Prostate gland (tissue), 2 donors: ENCODE data around the gene PAM16.

Experiments used
- POLR2A ChIP-seq: fragments of 450-650 bp; IDR thresholded peaks from one replicate; pipeline ENCODE4 v1.6.1; 2016; ENCODE audit warnings: antibody characterized with exemption, mild to moderate bottlenecking
- POLR2AphosphoS5 ChIP-seq: sonication (generic); formaldehyde crosslinking; IDR thresholded peaks from one replicate; pipeline ENCODE4 v1.6.1; 2017; ENCODE audit warnings: antibody characterized with exemption
- TF ChIP-seq, protein P1 (sequence below), 4 experiments: fragments of 200-600 bp in 2 of 4; fragments of 450-650 bp in 2 of 4; sonication (generic) in 2 of 4; IDR thresholded peaks; 1 replicate in 3 of 4; 2 replicates in 1 of 4; pipeline ENCODE4 v1.5.1; 2016 to 2019; ENCODE audit warnings: antibody characterized with exemption in 4 of 4, mild to moderate bottlenecking in 2 of 4, moderate library complexity in 2 of 4

DNA sequence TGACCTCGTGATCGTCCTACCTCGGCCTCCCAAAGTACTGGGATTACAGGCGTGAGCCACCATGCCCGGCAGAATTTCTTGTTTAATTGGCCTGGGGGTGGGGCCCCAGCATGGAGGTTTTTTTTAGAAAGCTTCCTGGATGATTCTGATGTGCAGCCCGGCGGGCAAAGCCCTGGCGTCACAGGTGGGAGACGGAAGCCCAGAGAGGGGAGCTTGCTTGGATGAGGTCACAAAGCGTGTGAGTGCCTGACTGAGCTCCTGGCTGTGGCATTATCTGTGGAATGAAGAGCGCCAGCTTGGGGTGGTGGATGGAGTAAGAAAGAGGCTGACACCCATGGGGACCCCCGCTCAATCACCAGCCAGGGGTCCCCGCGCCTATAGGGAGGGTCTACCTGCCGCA is 24.6 kb upstream of the PAM16 start:
- TF ChIP-seq POLR2AphosphoS5: no peak
- TF ChIP-seq, protein P1, sequence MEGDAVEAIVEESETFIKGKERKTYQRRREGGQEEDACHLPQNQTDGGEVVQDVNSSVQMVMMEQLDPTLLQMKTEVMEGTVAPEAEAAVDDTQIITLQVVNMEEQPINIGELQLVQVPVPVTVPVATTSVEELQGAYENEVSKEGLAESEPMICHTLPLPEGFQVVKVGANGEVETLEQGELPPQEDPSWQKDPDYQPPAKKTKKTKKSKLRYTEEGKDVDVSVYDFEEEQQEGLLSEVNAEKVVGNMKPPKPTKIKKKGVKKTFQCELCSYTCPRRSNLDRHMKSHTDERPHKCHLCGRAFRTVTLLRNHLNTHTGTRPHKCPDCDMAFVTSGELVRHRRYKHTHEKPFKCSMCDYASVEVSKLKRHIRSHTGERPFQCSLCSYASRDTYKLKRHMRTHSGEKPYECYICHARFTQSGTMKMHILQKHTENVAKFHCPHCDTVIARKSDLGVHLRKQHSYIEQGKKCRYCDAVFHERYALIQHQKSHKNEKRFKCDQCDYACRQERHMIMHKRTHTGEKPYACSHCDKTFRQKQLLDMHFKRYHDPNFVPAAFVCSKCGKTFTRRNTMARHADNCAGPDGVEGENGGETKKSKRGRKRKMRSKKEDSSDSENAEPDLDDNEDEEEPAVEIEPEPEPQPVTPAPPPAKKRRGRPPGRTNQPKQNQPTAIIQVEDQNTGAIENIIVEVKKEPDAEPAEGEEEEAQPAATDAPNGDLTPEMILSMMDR (IDR thresholded peaks at IDR 0.05): no peak
- no peak for TF ChIP-seq POLR2A
